GM12878 (cell line): ENCODE results near the gene ZGLP1. TPM values are rescaled to one million over a fixed set of nuclear protein-coding genes. Genes with fewer than 3 reads are reported as not detected.

Experiments used
- ASH2L ChIP-seq: fragments of 300-600, 200-600 bp; sonication (generic); IDR thresholded peaks from 2 replicates; pipeline ENCODE4 v1.6.1; 2017; ENCODE audit warnings: low read depth, mild to moderate bottlenecking, borderline replicate concordance
- ATF2 ChIP-seq: IDR thresholded peaks from 2 replicates; pipeline ENCODE4 v1.6.1; 2012; ENCODE audit warnings: low read length, inconsistent platforms
- ATF3 ChIP-seq: IDR thresholded peaks from 2 replicates; pipeline ENCODE4 v1.6.1; 2011; ENCODE audit warnings: low read depth, mild to moderate bottlenecking, low read length, moderate library complexity, borderline replicate concordance; ENCODE audit errors: extremely low read depth
- BHLHE40 ChIP-seq, 2 experiments: fragments of 450-650 bp in 1 of 2; IDR thresholded peaks; 2 replicates each; pipeline ENCODE4 v1.6.1; 2011 to 2017; ENCODE audit warnings: low read depth in 2 of 2, borderline replicate concordance in 1 of 2, improper control_type of control experiment in 1 of 2, low read length in 1 of 2, mild to moderate bottlenecking in 1 of 2
- CHD1 ChIP-seq: IDR thresholded peaks from 2 replicates; pipeline ENCODE4 v1.6.1; 2012; ENCODE audit warnings: low read depth, low read length, improper control_type of control experiment
- CHD2 ChIP-seq: IDR thresholded peaks from 2 replicates; pipeline ENCODE4 v1.6.1; 2011; ENCODE audit warnings: low read depth, low read length, improper control_type of control experiment, borderline replicate concordance
- CHD4 ChIP-seq: fragments of 200-600 bp; sonication (generic); IDR thresholded peaks from 2 replicates; pipeline ENCODE4 v1.6.1; 2016; ENCODE audit warnings: mild to moderate bottlenecking
- CREB1 ChIP-seq: IDR thresholded peaks from 2 replicates; pipeline ENCODE4 v1.6.1; 2012; ENCODE audit warnings: low read depth, mild to moderate bottlenecking, inconsistent platforms
- CREM ChIP-seq: IDR thresholded peaks from 2 replicates; pipeline ENCODE4 v1.6.1; 2014; ENCODE audit warnings: antibody characterized with exemption, low read depth
- EGR1 ChIP-seq, 2 experiments: IDR thresholded peaks; 1 replicate in 1 of 2; 2 replicates in 1 of 2; pipeline ENCODE4 v1.6.1; 2011 to 2012; ENCODE audit warnings: low read depth in 2 of 2, low read length in 2 of 2, borderline replicate concordance in 1 of 2, mild to moderate bottlenecking in 1 of 2, moderate library complexity in 1 of 2
- ETV6 ChIP-seq, 2 experiments: fragments of 450-650 bp in 1 of 2; IDR thresholded peaks in 1 of 2; conservative IDR thresholded peaks in 1 of 2; 2 replicates each; pipeline ENCODE4 v1.6.1; 2014; ENCODE audit warnings: antibody characterized with exemption in 1 of 2, borderline replicate concordance in 1 of 2, low read depth in 1 of 2, mild to moderate bottlenecking in 1 of 2, moderate library complexity in 1 of 2
- IKZF2 ChIP-seq, 2 experiments: fragments of 450-650 bp; IDR thresholded peaks; 2 replicates each; pipeline ENCODE4 v1.6.1; 2017; ENCODE audit warnings: mild to moderate bottlenecking in 2 of 2, moderate library complexity in 2 of 2
- IRF5 ChIP-seq: fragments of 450-650 bp; IDR thresholded peaks from 2 replicates; pipeline ENCODE4 v1.6.1; 2017; ENCODE audit warnings: borderline replicate concordance
- MLLT1 ChIP-seq: fragments of 450-650 bp; IDR thresholded peaks from 2 replicates; pipeline ENCODE4 v1.6.1; 2016; ENCODE audit warnings: mild to moderate bottlenecking
- MYC ChIP-seq: IDR thresholded peaks from 2 replicates; pipeline ENCODE4 v1.6.1; 2011; ENCODE audit warnings: mild to moderate bottlenecking, low read length, moderate library complexity, inconsistent platforms; ENCODE audit not compliant: insufficient read depth, insufficient replicate concordance, insufficient read length, severe bottlenecking
- NR2C1 ChIP-seq: fragments of 450-650 bp; IDR thresholded peaks from 2 replicates; pipeline ENCODE4 v1.6.1; 2017; ENCODE audit warnings: antibody characterized with exemption, mild to moderate bottlenecking, moderate library complexity
- POLR2A ChIP-seq: IDR thresholded peaks from 2 replicates; pipeline ENCODE4 v1.6.1; 2011; ENCODE audit warnings: low read depth, mild to moderate bottlenecking, low read length
- POLR2AphosphoS5 ChIP-seq: IDR thresholded peaks from 2 replicates; pipeline ENCODE4 v1.6.1; 2011; ENCODE audit warnings: mild to moderate bottlenecking, low read length, inconsistent platforms
- SREBF1 ChIP-seq: IDR thresholded peaks from 2 replicates; pipeline ENCODE4 v1.6.1; 2012; ENCODE audit warnings: mild to moderate bottlenecking, low read length
- STAT3 ChIP-seq: IDR thresholded peaks from 2 replicates; pipeline ENCODE4 v1.6.1; 2011; ENCODE audit warnings: low read depth, low read length, improper control_type of control experiment
- TAF1 ChIP-seq: IDR thresholded peaks from 2 replicates; pipeline ENCODE4 v1.6.1; 2011; ENCODE audit warnings: mild to moderate bottlenecking, low read depth, low read length, borderline replicate concordance
- WRNIP1 ChIP-seq: IDR thresholded peaks from 2 replicates; pipeline ENCODE4 v1.6.1; 2011; ENCODE audit warnings: low read depth, low read length, improper control_type of control experiment, borderline replicate concordance
- ZBED1 ChIP-seq: IDR thresholded peaks from 2 replicates; pipeline ENCODE4 v1.6.1; 2016; ENCODE audit warnings: borderline replicate concordance
- ZNF24 ChIP-seq: fragments of 450-650 bp; IDR thresholded peaks from 2 replicates; pipeline ENCODE4 v1.6.1; 2017; ENCODE audit warnings: antibody characterized with exemption, mild to moderate bottlenecking
- ZNF274 ChIP-seq: IDR thresholded peaks from one replicate; pipeline ENCODE4 v1.8.0; 2011; ENCODE audit not compliant: insufficient read length, insufficient read depth
- ZZZ3 ChIP-seq: IDR thresholded peaks from 2 replicates; pipeline ENCODE4 v1.6.1; 2011; ENCODE audit warnings: low read depth; ENCODE audit not compliant: control insufficient read depth, insufficient read length
- polyA plus RNA-seq, 11 experiments: library from polyadenylated mRNA; depleted of rRNA in 4 of 11; unstranded in 6 of 11; stranded (reverse) in 5 of 11; fragments of >200 nt; fragmentation: Nextera tagmentation in 4 of 11; fragmentation: Illumina TruSeq in 1 of 11; extraction: Ambion mirVana in 4 of 11; extraction: Trizol in 1 of 11; gene quantifications; 1 replicate in 1 of 11; 2 replicates in 10 of 11; pipeline versions ENCODE4 v1.2.1 to v1.2.3, GENCODE V29; 2011 to 2016; ENCODE audit warnings: inconsistent platforms in 2 of 11, missing spikeins in 2 of 11, low read depth in 1 of 11
- total RNA-seq, 4 experiments: library from RNA; depleted of rRNA in 3 of 4; stranded (reverse); fragments of >200 nt in 3 of 4; fragmentation: Illumina TruSeq in 1 of 4; extraction: Trizol in 1 of 4; gene quantifications; 2 replicates each; pipeline versions ENCODE4 v1.2.1 to v1.2.3, GENCODE V29; 2013 to 2021
- TF ChIP-seq, protein P1 (sequence below): fragments of 450-650 bp; IDR thresholded peaks from 2 replicates; pipeline ENCODE4 v1.6.1; 2016; ENCODE audit warnings: mild to moderate bottlenecking

Gene ZGLP1
- total and polyA plus RNA-seq, 10 of the 15 experiments (the other 5 are each of a cell fraction or from before 2014, with no cell fraction given) = 0.29 to 5.6 (median 1.3) TPM

GRCh38 chr19:10295305-10295846, 14.2 kb downstream of the ZGLP1 start (continued):
- TF ChIP-seq ATF3 (no peak), TAF1 (no peak), MLLT1 (no peak), POLR2A (peak; percentile 66), IRF5 (no peak), ATF2 (no peak), WRNIP1 (no peak), NR2C1 (no peak), STAT3 (no peak), CHD4 (no peak), IKZF2 (IDR thresholded peaks at IDR 0.05) (no peak), ZBED1 (no peak), CHD2 (no peak), ZNF24 (no peak), ZZZ3 (no peak), CHD1 (no peak), ETV6 (conservative IDR thresholded peaks at IDR 0.05 in 1 of 2, IDR thresholded peaks at IDR 0.05 in 1 of 2; ENCODE audit: borderline replicate concordance in 1 of 2, low read depth in 1 of 2) (no peak), EGR1 (IDR thresholded peaks at IDR 0.05; ENCODE audit: borderline replicate concordance in 1 of 2, low read depth in 2 of 2, low read length in 2 of 2) (no peak), BHLHE40 (IDR thresholded peaks at IDR 0.05; ENCODE audit: borderline replicate concordance in 1 of 2, low read depth in 2 of 2, low read length in 1 of 2) (peak; percentile 60 to 79; a peak in 3 of 4 replicates), CREB1 (0 out of 2 replicates have a peak, but pooled peaks have one; percentile 5), ZNF274 (no peak), POLR2AphosphoS5 (0 out of 2 replicates have a peak, but pooled peaks have one; percentile 18), MYC (no peak), ASH2L (no peak), CREM (no peak), SREBF1 (no peak)
- TF ChIP-seq, protein P1, sequence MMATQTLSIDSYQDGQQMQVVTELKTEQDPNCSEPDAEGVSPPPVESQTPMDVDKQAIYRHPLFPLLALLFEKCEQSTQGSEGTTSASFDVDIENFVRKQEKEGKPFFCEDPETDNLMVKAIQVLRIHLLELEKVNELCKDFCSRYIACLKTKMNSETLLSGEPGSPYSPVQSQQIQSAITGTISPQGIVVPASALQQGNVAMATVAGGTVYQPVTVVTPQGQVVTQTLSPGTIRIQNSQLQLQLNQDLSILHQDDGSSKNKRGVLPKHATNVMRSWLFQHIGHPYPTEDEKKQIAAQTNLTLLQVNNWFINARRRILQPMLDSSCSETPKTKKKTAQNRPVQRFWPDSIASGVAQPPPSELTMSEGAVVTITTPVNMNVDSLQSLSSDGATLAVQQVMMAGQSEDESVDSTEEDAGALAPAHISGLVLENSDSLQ = peak; percentile 82
